Measurements from ENCODE around the gene ADCY10.
"Not testable (repeated sequence)": the region's sequence is repeated elsewhere in the genome, so short reads cannot be mapped to it uniquely, and the experiment has no call there.

ADCY10 gene

DNA sequence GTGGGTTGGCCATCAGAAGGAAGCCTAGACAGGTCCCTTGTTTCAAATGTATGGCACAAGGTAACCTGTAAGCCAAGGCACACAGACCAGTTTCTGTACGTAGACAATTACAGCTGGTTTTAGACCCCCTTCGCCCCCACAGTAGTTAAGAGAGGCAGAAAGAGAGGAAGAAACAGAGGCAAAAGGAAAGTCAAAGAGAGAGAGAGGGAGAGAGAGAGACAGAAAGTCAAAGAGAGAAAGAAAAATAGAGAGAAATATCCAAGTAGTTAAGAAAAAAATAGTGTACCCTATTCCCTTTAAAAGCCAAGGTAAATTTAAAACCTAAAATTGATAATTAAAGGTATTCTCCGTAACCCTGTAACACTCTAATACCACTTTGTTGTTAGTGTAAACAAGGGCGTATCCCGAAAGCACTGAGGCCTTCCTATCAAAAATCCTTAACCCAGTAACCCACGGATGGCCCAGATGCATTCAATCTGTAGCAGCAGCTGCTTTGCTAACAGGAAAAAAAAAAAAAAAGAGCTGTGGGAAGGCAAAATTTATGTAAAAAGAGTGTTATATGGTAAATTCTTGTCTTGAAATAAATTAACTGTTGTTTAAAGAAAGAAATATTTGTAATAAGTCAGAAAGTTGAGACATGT is 49.4 kb downstream of the ADCY10 start:
- Histone ChIP-seq H2AFZ (ENCODE audit: low read depth, low read length) (no peak overlapping the region), H3K9ac (ENCODE audit: low read length) (no peak overlapping the region), H3K9me3 (ENCODE audit: insufficient read depth, low read length) (no peaks in the 10 kb centered on the region), H3K27ac (ENCODE audit: low read length) (no peak overlapping the region), H3K79me2 (ENCODE audit: low read length) (no peaks in the 10 kb centered on the region), H3K4me2 (ENCODE audit: low read length) (no peak overlapping the region), H3K27me3 (ENCODE audit: low read depth, low read length) (no peaks in the 10 kb centered on the region), H3K36me3 (replicated peaks; ENCODE audit: low read depth, low read length) (no peaks in the 10 kb centered on the region), H3K4me3 (ENCODE audit: low read length) (no peak overlapping the region), H4K20me1 (ENCODE audit: insufficient read depth, low read length) (no peaks in the 10 kb centered on the region), H3K4me1 (ENCODE audit: low read length) (no peaks in the 10 kb centered on the region)
- no peak for TF ChIP-seq EZH2phosphoT487 (IDR thresholded peaks at IDR 0.05; ENCODE audit: low read depth)
- TF ChIP-seq, protein P1, sequence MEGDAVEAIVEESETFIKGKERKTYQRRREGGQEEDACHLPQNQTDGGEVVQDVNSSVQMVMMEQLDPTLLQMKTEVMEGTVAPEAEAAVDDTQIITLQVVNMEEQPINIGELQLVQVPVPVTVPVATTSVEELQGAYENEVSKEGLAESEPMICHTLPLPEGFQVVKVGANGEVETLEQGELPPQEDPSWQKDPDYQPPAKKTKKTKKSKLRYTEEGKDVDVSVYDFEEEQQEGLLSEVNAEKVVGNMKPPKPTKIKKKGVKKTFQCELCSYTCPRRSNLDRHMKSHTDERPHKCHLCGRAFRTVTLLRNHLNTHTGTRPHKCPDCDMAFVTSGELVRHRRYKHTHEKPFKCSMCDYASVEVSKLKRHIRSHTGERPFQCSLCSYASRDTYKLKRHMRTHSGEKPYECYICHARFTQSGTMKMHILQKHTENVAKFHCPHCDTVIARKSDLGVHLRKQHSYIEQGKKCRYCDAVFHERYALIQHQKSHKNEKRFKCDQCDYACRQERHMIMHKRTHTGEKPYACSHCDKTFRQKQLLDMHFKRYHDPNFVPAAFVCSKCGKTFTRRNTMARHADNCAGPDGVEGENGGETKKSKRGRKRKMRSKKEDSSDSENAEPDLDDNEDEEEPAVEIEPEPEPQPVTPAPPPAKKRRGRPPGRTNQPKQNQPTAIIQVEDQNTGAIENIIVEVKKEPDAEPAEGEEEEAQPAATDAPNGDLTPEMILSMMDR (IDR thresholded peaks at IDR 0.05; ENCODE audit: low read depth, low read length), result no peak

DNA sequence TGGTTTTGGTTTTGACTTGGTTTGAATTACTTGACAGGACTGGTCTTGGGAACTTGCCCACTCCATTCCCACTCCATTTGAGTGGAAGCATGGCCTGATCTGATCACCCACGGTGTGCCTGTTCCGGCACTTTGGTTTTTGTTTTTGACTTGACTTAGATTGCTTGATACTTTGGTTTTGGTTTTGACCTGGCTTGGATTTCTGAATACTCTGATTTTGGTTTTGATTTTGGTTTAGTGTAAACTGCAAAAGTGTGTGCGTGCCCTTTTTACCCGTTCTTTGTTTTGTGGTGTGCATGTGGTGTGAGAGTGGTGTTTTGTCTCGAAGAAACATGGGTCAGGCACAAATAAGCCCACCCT is 50.0 kb downstream of the ADCY10 start:
- TF ChIP-seq, protein P1 (IDR thresholded peaks at IDR 0.05; ENCODE audit: low read depth, low read length), result no peak
- TF ChIP-seq EZH2phosphoT487 (IDR thresholded peaks at IDR 0.05; ENCODE audit: low read depth), result no peak
- Histone ChIP-seq H3K4me1 (ENCODE audit: low read length) (no peaks in the 10 kb centered on the region), H3K9me3 (ENCODE audit: insufficient read depth, low read length) (no peaks in the 10 kb centered on the region), H2AFZ (ENCODE audit: low read depth, low read length) (no peak overlapping the region), H3K9ac (ENCODE audit: low read length) (no peak overlapping the region), H3K4me3 (ENCODE audit: low read length) (no peak overlapping the region), H4K20me1 (ENCODE audit: insufficient read depth, low read length) (no peaks in the 10 kb centered on the region), H3K27me3 (ENCODE audit: low read depth, low read length) (no peaks in the 10 kb centered on the region), H3K4me2 (ENCODE audit: low read length) (no peak overlapping the region), H3K27ac (ENCODE audit: low read length) (no peak overlapping the region), H3K79me2 (ENCODE audit: low read length) (no peaks in the 10 kb centered on the region), H3K36me3 (replicated peaks; ENCODE audit: low read depth, low read length) (no peaks in the 10 kb centered on the region)

DNA sequence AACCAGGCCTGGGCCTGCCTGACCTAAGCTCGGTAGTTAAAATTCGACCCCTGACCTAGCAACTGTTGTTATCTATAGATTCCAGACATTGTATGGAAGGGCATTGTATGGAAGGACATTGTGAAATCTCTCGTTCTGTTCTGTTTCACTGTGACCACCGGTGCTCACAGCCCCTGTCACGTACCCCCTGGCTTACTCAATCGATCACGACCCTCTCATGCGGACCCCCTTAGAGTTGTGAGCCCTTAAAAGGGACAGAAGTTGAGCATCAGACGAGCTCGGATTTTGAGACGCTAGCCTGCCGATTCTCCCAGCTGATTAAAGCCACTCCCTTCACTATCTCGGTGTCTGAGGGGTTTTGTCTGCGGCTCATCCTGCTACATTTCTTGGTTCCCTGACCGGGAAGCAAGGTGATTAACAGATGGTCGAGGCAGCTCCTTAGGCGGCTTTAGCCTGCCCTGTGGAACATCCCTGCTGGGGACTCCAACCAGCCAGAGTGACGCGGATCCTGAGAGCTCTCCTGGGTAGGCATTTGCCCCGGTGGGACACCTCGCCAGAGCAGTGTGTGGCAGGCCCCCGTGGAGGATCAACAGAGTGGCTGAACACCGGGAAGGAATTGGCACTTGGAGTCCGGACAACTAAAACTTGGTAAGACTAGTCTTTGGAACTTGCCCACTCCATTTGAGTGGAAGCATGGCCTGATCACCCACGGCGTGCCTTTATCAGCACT is 50.6 kb downstream of the ADCY10 start:
- H3K27ac ChIP-seq (ENCODE audit: low read length); H4K20me1 ChIP-seq (ENCODE audit: insufficient read depth, low read length); H3K4me1 ChIP-seq (ENCODE audit: low read length); H3K27me3 ChIP-seq (ENCODE audit: low read depth, low read length); H3K4me2 ChIP-seq (ENCODE audit: low read length); H3K9ac ChIP-seq (ENCODE audit: low read length); H3K79me2 ChIP-seq (ENCODE audit: low read length); H3K9me3 ChIP-seq (ENCODE audit: insufficient read depth, low read length); H3K4me3 ChIP-seq (ENCODE audit: low read length); H3K36me3 ChIP-seq (replicated peaks; ENCODE audit: low read depth, low read length); H2AFZ ChIP-seq (ENCODE audit: low read depth, low read length): not testable (repeated sequence)

DNA sequence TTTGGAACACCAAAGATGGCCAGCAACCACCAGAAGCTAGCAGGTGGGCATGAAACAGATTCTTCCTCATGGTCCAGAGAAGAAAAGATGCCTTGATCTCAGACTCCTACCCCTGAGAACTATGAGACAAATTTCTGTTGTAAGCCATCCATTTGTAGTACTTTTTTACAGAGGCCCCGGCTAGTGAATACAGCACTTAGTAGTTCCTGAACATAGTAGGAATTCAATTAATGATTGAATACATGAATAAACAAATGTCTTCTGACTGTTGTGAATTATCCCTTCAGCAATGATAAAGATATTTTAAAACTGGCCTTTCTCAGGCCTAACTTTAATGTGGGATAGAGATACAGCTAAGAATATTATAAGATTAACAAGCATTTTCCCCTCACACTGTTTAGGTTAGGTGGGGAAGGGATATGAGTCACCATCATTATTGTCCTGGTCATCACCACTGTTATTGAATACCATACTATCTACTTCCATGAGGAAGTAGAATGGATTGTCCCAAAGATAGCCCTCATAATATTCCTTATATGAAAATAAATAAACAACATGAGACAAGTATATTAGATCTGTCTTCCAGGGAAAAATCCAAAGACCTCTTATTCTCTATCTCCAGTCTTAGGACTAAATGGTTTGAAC is 51.4 kb downstream of the ADCY10 start:
- H3K27me3 ChIP-seq (ENCODE audit: low read depth, low read length), result no peaks in the 10 kb centered on the region
- no peaks in the 10 kb centered on the region for H3K36me3 ChIP-seq (replicated peaks; ENCODE audit: low read depth, low read length)
- no peaks in the 10 kb centered on the region for H3K4me1 ChIP-seq (ENCODE audit: low read length)
- no peak overlapping the region for H3K27ac ChIP-seq (ENCODE audit: low read length)
- no peak overlapping the region for H3K4me3 ChIP-seq (ENCODE audit: low read length)
- H3K9me3 ChIP-seq (ENCODE audit: insufficient read depth, low read length), result no peaks in the 10 kb centered on the region
- H3K79me2 ChIP-seq (ENCODE audit: low read length), result no peaks in the 10 kb centered on the region
- no peak overlapping the region for H2AFZ ChIP-seq (ENCODE audit: low read depth, low read length)
- H3K9ac ChIP-seq (ENCODE audit: low read length), result no peak overlapping the region
- TF ChIP-seq, protein P1 (IDR thresholded peaks at IDR 0.05; ENCODE audit: low read depth, low read length), result no peak
- no peak for TF ChIP-seq EZH2phosphoT487 (IDR thresholded peaks at IDR 0.05; ENCODE audit: low read depth)
- no peaks in the 10 kb centered on the region for H4K20me1 ChIP-seq (ENCODE audit: insufficient read depth, low read length)
- no peak overlapping the region for H3K4me2 ChIP-seq (ENCODE audit: low read length)

All from OCI-LY3 (cell line).